Prostate gland (tissue), 2 donors: Measurements from ENCODE around the gene ATP11B.

ENCODE experiments used
- CTCF ChIP-seq, 4 experiments: fragments of 200-600 bp in 2 of 4; fragments of 450-650 bp in 2 of 4; sonication (generic) in 2 of 4; IDR thresholded peaks; 1 replicate in 3 of 4; 2 replicates in 1 of 4; pipeline ENCODE4 v1.5.1; 2016 to 2019; ENCODE audit warnings: antibody characterized with exemption in 4 of 4, mild to moderate bottlenecking in 2 of 4, moderate library complexity in 2 of 4
- POLR2A ChIP-seq: fragments of 450-650 bp; IDR thresholded peaks from one replicate; pipeline ENCODE4 v1.6.1; 2016; ENCODE audit warnings: antibody characterized with exemption, mild to moderate bottlenecking
- POLR2AphosphoS5 ChIP-seq: sonication (generic); formaldehyde crosslinking; IDR thresholded peaks from one replicate; pipeline ENCODE4 v1.6.1; 2017; ENCODE audit warnings: antibody characterized with exemption

- TF ChIP-seq POLR2A = no peak
- no peak for TF ChIP-seq CTCF (IDR thresholded peaks at IDR 0.05)
- no peak for TF ChIP-seq POLR2AphosphoS5
Measured at GRCh38 chr3:182760576-182761164, 32.6 kb upstream of the ATP11B start.
